Measurements from ENCODE around the gene PQBP1. TPM values are rescaled to one million over a fixed set of nuclear protein-coding genes. Genes with fewer than 3 reads are reported as not detected.

PQBP1 gene
- total RNA-seq, 1 donor from 2014 or later: 77.9 TPM

DNA sequence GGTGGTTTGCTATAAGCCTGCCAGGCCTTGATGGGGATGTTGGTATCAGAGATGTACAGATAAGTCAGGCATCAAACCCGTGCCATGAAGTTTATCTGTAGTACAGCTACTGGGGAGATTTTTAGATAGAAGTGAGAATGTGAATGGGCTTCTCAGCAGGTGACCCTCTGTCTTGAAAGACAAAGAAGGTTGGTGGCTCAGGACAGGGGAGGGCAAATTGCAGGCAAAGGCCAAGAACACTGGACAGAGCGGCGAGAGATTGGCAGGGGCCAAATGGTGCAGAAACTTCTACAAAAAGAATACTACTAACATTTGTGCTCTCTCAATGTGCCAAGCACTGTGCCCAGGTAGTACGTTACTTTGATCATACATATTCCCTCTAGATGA, 23.0 kb downstream of the PQBP1 start:
- TF ChIP-seq, protein P1, sequence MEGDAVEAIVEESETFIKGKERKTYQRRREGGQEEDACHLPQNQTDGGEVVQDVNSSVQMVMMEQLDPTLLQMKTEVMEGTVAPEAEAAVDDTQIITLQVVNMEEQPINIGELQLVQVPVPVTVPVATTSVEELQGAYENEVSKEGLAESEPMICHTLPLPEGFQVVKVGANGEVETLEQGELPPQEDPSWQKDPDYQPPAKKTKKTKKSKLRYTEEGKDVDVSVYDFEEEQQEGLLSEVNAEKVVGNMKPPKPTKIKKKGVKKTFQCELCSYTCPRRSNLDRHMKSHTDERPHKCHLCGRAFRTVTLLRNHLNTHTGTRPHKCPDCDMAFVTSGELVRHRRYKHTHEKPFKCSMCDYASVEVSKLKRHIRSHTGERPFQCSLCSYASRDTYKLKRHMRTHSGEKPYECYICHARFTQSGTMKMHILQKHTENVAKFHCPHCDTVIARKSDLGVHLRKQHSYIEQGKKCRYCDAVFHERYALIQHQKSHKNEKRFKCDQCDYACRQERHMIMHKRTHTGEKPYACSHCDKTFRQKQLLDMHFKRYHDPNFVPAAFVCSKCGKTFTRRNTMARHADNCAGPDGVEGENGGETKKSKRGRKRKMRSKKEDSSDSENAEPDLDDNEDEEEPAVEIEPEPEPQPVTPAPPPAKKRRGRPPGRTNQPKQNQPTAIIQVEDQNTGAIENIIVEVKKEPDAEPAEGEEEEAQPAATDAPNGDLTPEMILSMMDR (conservative IDR thresholded peaks at IDR 0.05): no peak
- DNase-seq (ENCODE audit: extremely low spot score, unreplicated experiment): no peak
- Mint-ChIP-seq H3K4me1 (ENCODE audit: unreplicated experiment) (peaks cover 17% of the 10 kb centered on the region), H3K9me3 (no peaks in the 10 kb centered on the region), H3K27me3 (no peaks in the 10 kb centered on the region), H3K36me3 (peaks cover 7% of the 10 kb centered on the region), H3K4me3 (no peak overlapping the region), H3K27ac (no peak overlapping the region)

DNA sequence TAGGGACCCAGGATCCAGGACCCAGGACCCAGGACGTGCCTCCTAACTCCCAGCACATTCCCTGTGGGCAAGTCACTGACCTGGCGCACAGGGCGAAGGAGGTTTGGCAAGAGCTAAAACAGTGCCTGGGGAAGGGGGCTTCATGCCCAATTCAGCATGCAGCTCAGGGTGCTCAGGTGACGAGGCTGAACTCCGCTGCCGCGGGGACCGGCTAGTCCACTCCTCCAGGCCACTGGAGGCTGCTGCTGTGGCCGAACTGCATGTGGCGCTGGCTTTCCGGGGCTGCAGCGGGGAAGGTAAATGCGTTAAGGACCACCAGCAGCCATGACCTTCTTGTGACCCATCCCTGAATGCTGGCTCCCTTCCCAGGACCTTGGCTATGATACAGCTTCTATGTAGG, 26.0 kb downstream of the PQBP1 start:
- H3K9me3 Mint-ChIP-seq: no peaks in the 10 kb centered on the region
- TF ChIP-seq, protein P1 (conservative IDR thresholded peaks at IDR 0.05): no peak
- DNase-seq (ENCODE audit: extremely low spot score, unreplicated experiment): no peak
- H3K27me3 Mint-ChIP-seq: no peaks in the 10 kb centered on the region
- peaks cover 7% of the 10 kb centered on the region for H3K36me3 Mint-ChIP-seq
- H3K4me1 Mint-ChIP-seq (ENCODE audit: unreplicated experiment): peaks cover 12% of the 10 kb centered on the region
- H3K27ac Mint-ChIP-seq: no peak overlapping the region
- no peak overlapping the region for H3K4me3 Mint-ChIP-seq

DNA sequence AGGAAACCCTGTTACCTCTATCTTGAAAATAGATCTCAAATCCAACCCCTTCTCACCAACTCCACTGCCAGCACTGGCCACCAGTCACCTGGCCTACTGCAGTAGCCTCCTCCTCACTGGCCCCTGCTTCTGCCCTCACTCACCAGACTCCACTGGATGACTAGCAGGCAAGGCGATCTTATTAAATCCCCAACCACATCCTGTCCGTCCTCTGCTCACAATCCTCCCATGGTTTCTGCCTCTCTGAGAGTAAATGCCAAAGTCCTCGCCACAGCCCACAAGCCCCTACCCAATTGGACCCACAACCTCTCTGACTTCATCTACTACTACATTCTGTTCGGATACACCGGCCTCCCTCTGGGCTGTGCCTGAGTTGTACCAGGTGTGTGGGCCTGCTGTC, 26.5 kb downstream of the PQBP1 start:
- Mint-ChIP-seq H3K4me1 (ENCODE audit: unreplicated experiment) (peaks cover 12% of the 10 kb centered on the region), H3K4me3 (no peak overlapping the region), H3K27me3 (no peaks in the 10 kb centered on the region), H3K9me3 (no peaks in the 10 kb centered on the region), H3K27ac (no peak overlapping the region), H3K36me3 (peaks cover 7% of the 10 kb centered on the region)
- no peak for DNase-seq (ENCODE audit: extremely low spot score, unreplicated experiment)
- TF ChIP-seq, protein P1 (conservative IDR thresholded peaks at IDR 0.05): no peak

DNA sequence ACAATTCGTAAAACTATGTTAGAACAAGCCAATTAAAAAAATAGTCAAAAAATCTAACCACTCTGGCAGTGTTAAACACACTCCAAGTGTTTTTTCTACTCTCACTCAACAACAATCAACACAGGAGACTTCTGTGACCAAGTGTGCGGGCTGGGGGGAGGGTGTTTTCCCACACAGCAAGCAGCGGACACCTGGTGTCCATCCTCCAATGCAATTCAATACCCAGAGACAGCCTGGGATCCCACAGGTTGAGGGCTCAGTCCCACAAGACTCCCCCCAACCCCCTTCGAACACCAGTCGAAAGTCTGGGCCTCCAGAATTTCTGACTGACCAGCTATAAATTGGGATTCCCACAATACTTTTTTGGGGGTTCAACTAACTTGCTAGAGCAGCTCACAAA, 29.4 kb downstream of the PQBP1 start:
- H3K4me3 Mint-ChIP-seq: no peak overlapping the region

DNA sequence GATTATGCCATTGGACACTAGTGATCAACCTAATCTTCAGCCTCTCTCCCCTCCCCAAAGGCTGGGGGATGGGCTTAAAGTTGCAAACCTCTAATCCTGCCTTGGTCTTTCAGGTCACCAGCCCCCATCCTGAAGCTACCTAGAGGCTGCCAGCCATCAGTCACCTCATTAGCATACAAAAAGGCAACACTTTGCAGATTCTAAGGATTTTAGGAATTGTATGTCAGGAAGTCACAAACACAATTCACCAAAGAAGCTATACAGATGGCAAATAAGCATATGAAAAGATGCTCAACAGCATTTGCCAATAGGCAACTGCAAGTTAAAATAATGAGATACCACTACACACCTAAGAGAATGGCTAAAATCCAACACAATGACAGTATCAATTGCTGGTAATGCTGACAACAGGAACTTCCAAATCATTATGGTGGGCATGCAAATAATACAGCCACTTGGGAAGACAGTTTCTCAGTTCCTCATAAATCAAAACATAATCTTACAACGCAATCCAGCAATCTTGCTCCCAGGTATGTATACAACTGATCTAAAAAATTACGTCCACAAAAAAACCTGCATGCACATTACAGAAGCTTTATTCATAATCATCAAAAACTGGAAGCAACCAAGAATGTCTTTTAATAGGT, 30.1 kb downstream of the PQBP1 start:
- Mint-ChIP-seq H3K4me3 (no peak overlapping the region), H3K36me3 (peaks cover 13% of the 10 kb centered on the region), H3K4me1 (ENCODE audit: unreplicated experiment) (no peaks in the 10 kb centered on the region), H3K9me3 (peaks cover 2% of the 10 kb centered on the region), H3K27ac (no peak overlapping the region), H3K27me3 (no peaks in the 10 kb centered on the region)
- TF ChIP-seq, protein P1 (conservative IDR thresholded peaks at IDR 0.05): no peak
- DNase-seq (ENCODE audit: extremely low spot score, unreplicated experiment): no peak

More for the DNA sequence above, 29.4 kb downstream of the PQBP1 start:
- TF ChIP-seq, protein P1 (conservative IDR thresholded peaks at IDR 0.05): no peak
- H3K9me3 Mint-ChIP-seq: no peaks in the 10 kb centered on the region
- peaks cover 11% of the 10 kb centered on the region for H3K36me3 Mint-ChIP-seq
- no peak for DNase-seq (ENCODE audit: extremely low spot score, unreplicated experiment)
- no peaks in the 10 kb centered on the region for H3K27me3 Mint-ChIP-seq
- no peak overlapping the region for H3K27ac Mint-ChIP-seq
- no peaks in the 10 kb centered on the region for H3K4me1 Mint-ChIP-seq (ENCODE audit: unreplicated experiment)
